Muscle layer of duodenum (tissue), 2 donors: ENCODE measurements around the gene TGM1.

Experiments
- H3K27ac ChIP-seq: one replicate; pipeline ENCODE4 v1.7.0; 2013; ENCODE audit warnings: mild to moderate bottlenecking, low read length
- H3K27me3 ChIP-seq: one replicate; pipeline ENCODE4 v1.7.0; 2013; ENCODE audit warnings: low read depth, mild to moderate bottlenecking, control low read depth, low read length
- H3K36me3 ChIP-seq, 2 donors: one replicate each; pipeline ENCODE4 v1.7.0; 2013; ENCODE audit warnings: low read length in 2 of 2, control low read depth in 1 of 2, mild to moderate bottlenecking in 1 of 2; ENCODE audit not compliant: insufficient read depth in 2 of 2, control insufficient read depth in 1 of 2
- H3K4me1 ChIP-seq, 2 donors: one replicate each; pipeline ENCODE4 v1.7.0; 2013; ENCODE audit warnings: low read length in 2 of 2, mild to moderate bottlenecking in 2 of 2, control low read depth in 1 of 2, moderate library complexity in 1 of 2; ENCODE audit not compliant: insufficient read depth in 2 of 2, control insufficient read depth in 1 of 2
- H3K4me3 ChIP-seq, 2 donors: one replicate each; pipeline ENCODE4 v1.7.0; 2013; ENCODE audit warnings: low read length in 2 of 2, low read depth in 1 of 2, mild to moderate bottlenecking in 1 of 2
- H3K9me3 ChIP-seq, 2 donors: one replicate each; pipeline ENCODE4 v1.7.0; 2013; ENCODE audit warnings: low read length in 2 of 2, control low read depth in 1 of 2, mild to moderate bottlenecking in 1 of 2; ENCODE audit not compliant: control insufficient read depth in 1 of 2
- donor health status: healthy.

TGM1 gene

DNA sequence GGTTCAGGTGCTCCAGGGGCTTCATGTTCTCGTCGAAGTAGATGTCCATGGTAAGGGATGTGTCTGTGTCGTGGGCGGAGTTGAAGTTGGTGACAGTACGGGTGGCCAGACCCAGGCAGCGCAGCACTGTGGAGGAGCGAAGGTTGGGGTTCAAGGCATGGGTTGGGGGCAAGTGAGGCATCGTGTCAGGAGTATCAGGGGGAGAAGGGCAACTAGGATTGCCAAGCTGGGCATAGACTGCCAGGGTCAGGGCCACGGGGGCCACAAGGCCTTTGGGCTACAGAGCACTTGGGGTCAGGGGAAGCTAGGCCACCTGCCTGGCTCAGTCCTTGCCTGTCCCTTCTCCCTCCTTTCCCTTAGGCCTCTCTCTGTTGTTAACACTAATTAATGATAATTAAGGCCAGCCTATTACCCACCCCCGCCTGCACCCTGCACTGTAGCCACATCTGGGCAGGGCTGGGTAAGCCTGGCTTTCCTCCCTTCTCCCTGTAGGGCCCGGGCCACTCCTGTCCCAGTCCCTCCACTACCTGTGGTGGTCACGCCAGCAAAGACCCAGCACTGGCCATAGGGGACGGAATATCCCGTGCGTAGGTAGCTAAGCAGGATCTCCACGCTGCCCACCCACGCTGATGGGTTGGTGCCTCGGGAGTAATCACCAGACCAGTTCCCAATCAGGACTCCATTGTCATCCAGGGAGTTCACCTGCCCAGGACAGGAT is 4.3 kb downstream of the TGM1 start:
- Histone ChIP-seq H3K4me3 (no peak overlapping the region), H3K27me3 (no peaks in the 10 kb centered on the region), H3K4me1 (no peaks in the 10 kb centered on the region), H3K36me3 (peaks cover 0 to 7% of the 10 kb centered on the region in 2 donors), H3K27ac (no peak overlapping the region), H3K9me3 (no peaks in the 10 kb centered on the region)

- Histone ChIP-seq H3K9me3 (no peaks in the 10 kb centered on the region), H3K4me1 (no peaks in the 10 kb centered on the region), H3K27me3 (no peaks in the 10 kb centered on the region), H3K27ac (no peak overlapping the region), H3K36me3 (peaks cover 0 to 7% of the 10 kb centered on the region in 2 donors), H3K4me3 (no peak overlapping the region)
Measured at GRCh38 chr14:24258119-24258518, 4.9 kb downstream of the TGM1 start.

- H3K4me3 ChIP-seq, result no peak overlapping the region
- H3K27ac ChIP-seq, result no peak overlapping the region
- peaks cover 4 to 7% of the 10 kb centered on the region in 2 donors for H3K36me3 ChIP-seq
- no peaks in the 10 kb centered on the region for H3K4me1 ChIP-seq
- no peaks in the 10 kb centered on the region for H3K27me3 ChIP-seq
- no peaks in the 10 kb centered on the region for H3K9me3 ChIP-seq
Measured at GRCh38 chr14:24256960-24257359, 6.0 kb downstream of the TGM1 start.

GRCh38 chr14:24255931-24256711 is 6.9 kb downstream of the TGM1 start:
- Histone ChIP-seq H3K27me3 (no peaks in the 10 kb centered on the region), H3K27ac (no peak overlapping the region), H3K4me3 (no peak overlapping the region), H3K4me1 (no peaks in the 10 kb centered on the region), H3K9me3 (no peaks in the 10 kb centered on the region), H3K36me3 (peaks cover 4 to 7% of the 10 kb centered on the region in 2 donors)

- no peak overlapping the region for H3K4me3 ChIP-seq
- no peaks in the 10 kb centered on the region for H3K4me1 ChIP-seq
- no peak overlapping the region for H3K27ac ChIP-seq
- peaks cover 4 to 7% of the 10 kb centered on the region in 2 donors for H3K36me3 ChIP-seq
- no peaks in the 10 kb centered on the region for H3K27me3 ChIP-seq
- no peaks in the 10 kb centered on the region for H3K9me3 ChIP-seq
Measured at GRCh38 chr14:24255438-24255837, 7.5 kb downstream of the TGM1 start.

GRCh38 chr14:24254630-24255392 is 8.2 kb downstream of the TGM1 start:
- H3K36me3 ChIP-seq, result peaks cover 4 to 7% of the 10 kb centered on the region in 2 donors
- H3K27ac ChIP-seq, result no peak overlapping the region
- no peaks in the 10 kb centered on the region for H3K4me1 ChIP-seq
- H3K27me3 ChIP-seq, result no peaks in the 10 kb centered on the region
- H3K9me3 ChIP-seq, result no peaks in the 10 kb centered on the region
- H3K4me3 ChIP-seq, result no peak overlapping the region

GRCh38 chr14:24253936-24254335 is 9.0 kb downstream of the TGM1 start:
- no peaks in the 10 kb centered on the region for H3K9me3 ChIP-seq
- H3K4me3 ChIP-seq, result no peak overlapping the region
- H3K36me3 ChIP-seq, result peaks cover 4 to 7% of the 10 kb centered on the region in 2 donors
- no peaks in the 10 kb centered on the region for H3K27me3 ChIP-seq
- no peaks in the 10 kb centered on the region for H3K4me1 ChIP-seq
- H3K27ac ChIP-seq, result no peak overlapping the region

DNA sequence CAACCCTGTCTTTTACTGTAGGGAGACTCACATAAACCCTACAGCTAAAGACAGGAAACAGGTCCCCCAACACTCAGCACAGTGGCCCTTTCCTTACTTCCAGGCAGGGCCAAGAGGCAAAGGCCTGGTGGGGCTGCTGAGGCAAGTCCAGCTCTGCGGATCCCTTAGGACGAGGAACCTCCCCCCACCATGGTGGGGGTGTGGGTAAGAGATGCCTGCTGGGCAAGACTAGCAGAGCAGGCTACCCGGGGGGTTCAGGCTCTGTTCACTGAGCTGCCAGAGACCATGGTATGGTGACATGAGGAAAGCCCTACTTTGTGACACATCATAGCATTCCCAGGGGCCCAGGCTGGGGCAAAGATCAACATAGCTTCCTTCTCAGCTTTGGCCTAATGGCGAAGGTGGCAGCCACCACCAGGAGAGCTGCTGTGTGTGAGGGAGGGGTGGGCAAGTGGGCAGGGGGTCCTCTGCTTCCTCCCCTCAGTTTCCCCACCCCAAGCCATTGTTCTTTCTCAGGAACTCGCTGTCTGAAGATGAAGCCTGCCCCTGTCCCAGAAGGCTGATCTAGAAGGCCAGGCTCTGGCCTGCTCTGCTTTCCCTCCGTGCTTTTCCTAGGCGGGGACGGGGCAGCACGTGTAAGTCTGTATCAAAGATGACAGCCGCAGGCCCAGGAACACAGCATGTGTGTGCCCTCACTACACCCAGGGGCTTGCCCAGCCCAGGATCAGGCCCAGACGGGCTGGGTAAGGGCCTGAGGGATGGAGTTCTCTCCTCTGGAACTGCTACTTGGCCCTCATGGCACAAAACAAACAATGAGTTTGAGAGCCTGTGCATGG is 10.5 kb downstream of the TGM1 start:
- H3K9me3 ChIP-seq, result no peaks in the 10 kb centered on the region
- peaks cover 4 to 7% of the 10 kb centered on the region in 2 donors for H3K36me3 ChIP-seq
- no peak overlapping the region for H3K27ac ChIP-seq

GRCh38 chr14:24251880-24252288 is 11.1 kb downstream of the TGM1 start:
- Histone ChIP-seq H3K36me3 (peaks cover 4 to 7% of the 10 kb centered on the region in 2 donors), H3K4me1 (no peaks in the 10 kb centered on the region), H3K27ac (no peak overlapping the region), H3K4me3 (no peak overlapping the region), H3K27me3 (no peaks in the 10 kb centered on the region), H3K9me3 (no peaks in the 10 kb centered on the region)

More for the DNA sequence above, 10.5 kb downstream of the TGM1 start:
- no peaks in the 10 kb centered on the region for H3K4me1 ChIP-seq
- H3K4me3 ChIP-seq, result no peak overlapping the region
- no peaks in the 10 kb centered on the region for H3K27me3 ChIP-seq

DNA sequence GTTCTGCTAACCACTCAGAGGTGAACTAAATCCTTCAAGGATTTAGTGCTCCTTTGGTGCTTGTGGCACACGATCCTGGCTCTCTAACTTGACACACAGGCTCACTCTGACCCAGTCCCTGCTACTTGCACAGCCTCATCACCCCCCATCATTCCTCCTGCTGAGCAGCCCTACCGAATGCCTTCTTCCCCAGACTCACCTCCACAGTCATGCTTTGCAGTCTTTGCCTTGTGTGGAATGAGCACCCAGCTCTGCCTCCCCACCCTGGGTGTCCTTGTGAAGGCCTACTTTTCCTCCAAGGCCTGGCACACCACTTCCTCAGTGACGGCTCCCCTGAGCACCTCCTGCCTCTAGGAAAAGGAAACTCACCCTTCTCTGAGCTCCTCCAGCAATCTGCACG is 12.6 kb downstream of the TGM1 start:
- no peaks in the 10 kb centered on the region for H3K27me3 ChIP-seq
- no peaks in the 10 kb centered on the region for H3K4me1 ChIP-seq
- peaks cover 4 to 5% of the 10 kb centered on the region in 2 donors for H3K36me3 ChIP-seq
- H3K9me3 ChIP-seq, result no peaks in the 10 kb centered on the region
- no peak overlapping the region for H3K4me3 ChIP-seq
- no peak overlapping the region for H3K27ac ChIP-seq
